Measurements from ENCODE around the gene FREM1.

The FREM1 gene, protein sequence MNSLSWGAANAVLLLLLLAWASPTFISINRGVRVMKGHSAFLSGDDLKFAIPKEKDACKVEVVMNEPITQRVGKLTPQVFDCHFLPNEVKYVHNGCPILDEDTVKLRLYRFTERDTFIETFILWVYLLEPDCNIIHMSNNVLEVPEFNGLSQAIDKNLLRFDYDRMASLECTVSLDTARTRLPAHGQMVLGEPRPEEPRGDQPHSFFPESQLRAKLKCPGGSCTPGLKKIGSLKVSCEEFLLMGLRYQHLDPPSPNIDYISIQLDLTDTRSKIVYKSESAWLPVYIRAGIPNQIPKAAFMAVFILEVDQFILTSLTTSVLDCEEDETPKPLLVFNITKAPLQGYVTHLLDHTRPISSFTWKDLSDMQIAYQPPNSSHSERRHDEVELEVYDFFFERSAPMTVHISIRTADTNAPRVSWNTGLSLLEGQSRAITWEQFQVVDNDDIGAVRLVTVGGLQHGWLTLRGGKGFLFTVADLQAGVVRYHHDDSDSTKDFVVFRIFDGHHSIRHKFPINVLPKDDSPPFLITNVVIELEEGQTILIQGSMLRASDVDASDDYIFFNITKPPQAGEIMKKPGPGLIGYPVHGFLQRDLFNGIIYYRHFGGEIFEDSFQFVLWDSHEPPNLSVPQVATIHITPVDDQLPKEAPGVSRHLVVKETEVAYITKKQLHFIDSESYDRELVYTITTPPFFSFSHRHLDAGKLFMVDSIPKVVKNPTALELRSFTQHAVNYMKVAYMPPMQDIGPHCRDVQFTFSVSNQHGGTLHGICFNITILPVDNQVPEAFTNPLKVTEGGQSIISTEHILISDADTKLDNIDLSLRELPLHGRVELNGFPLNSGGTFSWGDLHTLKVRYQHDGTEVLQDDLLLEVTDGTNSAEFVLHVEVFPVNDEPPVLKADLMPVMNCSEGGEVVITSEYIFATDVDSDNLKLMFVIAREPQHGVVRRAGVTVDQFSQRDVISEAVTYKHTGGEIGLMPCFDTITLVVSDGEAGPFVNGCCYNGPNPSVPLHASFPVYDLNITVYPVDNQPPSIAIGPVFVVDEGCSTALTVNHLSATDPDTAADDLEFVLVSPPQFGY (N-terminal part only)
- total RNA-seq: 0 to 0.11 (median 0) reads per million in 9 experiments

DNA sequence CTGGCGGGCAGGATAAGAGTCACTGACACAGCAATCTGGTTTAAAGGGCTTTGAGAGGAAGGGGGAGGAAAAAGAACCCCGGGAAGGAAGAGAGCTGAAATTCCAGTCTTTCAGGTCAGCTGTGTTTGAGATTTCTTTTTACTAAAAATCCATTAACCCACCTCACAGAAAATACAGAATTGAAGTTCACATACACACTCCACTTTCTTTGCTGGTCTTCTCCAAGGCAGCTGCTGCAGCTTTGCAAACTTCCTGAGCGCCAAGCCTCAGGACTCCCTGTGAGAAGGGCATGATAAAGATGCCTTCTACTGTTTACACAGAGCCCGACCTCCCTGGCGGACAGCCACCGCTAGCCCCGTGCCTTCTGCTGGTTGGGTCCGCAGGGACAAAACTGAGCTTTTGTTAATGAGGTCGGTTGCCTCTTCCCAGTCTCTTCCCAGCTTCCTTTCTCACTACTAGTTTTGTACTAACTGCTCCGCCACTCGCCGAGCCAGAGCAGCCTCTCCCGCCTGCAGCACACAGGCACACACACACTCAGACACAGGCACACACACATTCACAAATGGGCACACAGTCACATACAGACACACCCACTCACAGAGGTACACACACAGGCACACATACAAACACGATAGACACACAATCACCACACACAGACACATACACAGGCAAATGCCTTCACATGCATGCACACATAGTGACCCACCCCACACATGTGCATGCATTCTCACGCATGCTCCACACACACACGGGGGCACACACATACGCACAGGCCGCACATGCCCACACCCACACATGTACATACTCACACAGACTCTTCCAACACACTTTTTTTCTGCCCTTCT is at the start of gene FREM1:
Gene FREM1 (minus strand): TSS at position 468 of the 845 bp plus-strand sequence. CDS start 41,451 bp downstream, outside the sequence.
- Mint-ChIP-seq H3K4me3 (no peak within 1 kb of the TSS), H3K27ac (no peak within 1 kb of the TSS), H3K4me1 (ENCODE audit: low read depth in 2 of 2) (no peaks in the 10 kb centered on the region), H3K9me3 (no peaks in the 10 kb centered on the region), H3K36me3 (ENCODE audit: insufficient read depth) (no peaks in the 10 kb centered on the region), H3K27me3 (no peaks in the 10 kb centered on the region)
- ATAC-seq (replicated peaks) (no peak), DNase-seq (no peak)

GRCh38 chr9:14958989-14959388 is 48.8 kb upstream of the FREM1 start:
- ATAC-seq (replicated peaks) (no peak), DNase-seq (no peak)
- Mint-ChIP-seq H3K4me1 (ENCODE audit: low read depth in 2 of 2) (peaks cover 0 to 2% of the 10 kb centered on the region in 2 donors), H3K27ac (no peak overlapping the region), H3K9me3 (peaks cover 1 to 7% of the 10 kb centered on the region in 2 donors), H3K36me3 (ENCODE audit: insufficient read depth) (no peaks in the 10 kb centered on the region), H3K4me3 (no peak overlapping the region), H3K27me3 (no peaks in the 10 kb centered on the region)

- Mint-ChIP-seq H3K27me3 (no peaks in the 10 kb centered on the region), H3K27ac (no peak overlapping the region), H3K9me3 (peaks cover 1 to 7% of the 10 kb centered on the region in 2 donors), H3K4me3 (no peak overlapping the region), H3K4me1 (ENCODE audit: low read depth in 2 of 2) (peaks cover 0 to 2% of the 10 kb centered on the region in 2 donors), H3K36me3 (ENCODE audit: insufficient read depth) (no peaks in the 10 kb centered on the region)
- ATAC-seq (replicated peaks) (no peak), DNase-seq (no peak)
Observed at GRCh38 chr9:14957109-14957508, 46.9 kb upstream of the FREM1 start.

GRCh38 chr9:14956208-14956607 is 46.0 kb upstream of the FREM1 start:
- DNase-seq: no peak
- no peak overlapping the region for H3K4me3 Mint-ChIP-seq
- no peaks in the 10 kb centered on the region for H3K4me1 Mint-ChIP-seq (ENCODE audit: low read depth in 2 of 2)
- H3K27ac Mint-ChIP-seq: no peak overlapping the region
- no peaks in the 10 kb centered on the region for H3K27me3 Mint-ChIP-seq
- H3K36me3 Mint-ChIP-seq (ENCODE audit: insufficient read depth): no peaks in the 10 kb centered on the region
- ATAC-seq (replicated peaks): no peak
- peaks cover 1 to 7% of the 10 kb centered on the region in 2 donors for H3K9me3 Mint-ChIP-seq

DNA sequence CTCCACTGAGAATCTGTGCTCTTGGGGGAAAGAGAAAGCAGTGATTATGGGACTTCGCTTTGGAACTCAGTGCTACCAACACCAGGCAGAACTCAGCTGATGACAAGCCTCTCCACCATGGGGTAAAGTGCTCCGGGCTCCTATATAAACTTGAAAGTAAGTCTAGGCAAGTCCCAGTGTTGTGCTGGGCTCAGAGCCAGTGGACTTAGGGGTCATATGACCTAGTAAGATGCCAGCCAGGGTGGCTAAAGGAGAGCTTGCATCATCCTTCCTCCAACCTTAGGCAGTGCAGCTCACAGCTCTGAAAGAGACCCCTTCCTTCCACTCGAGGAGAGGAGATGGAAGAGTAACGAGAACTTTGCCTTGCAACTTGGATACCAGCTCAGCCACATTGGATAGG is 35.1 kb upstream of the FREM1 start:
- Mint-ChIP-seq H3K36me3 (ENCODE audit: insufficient read depth) (no peaks in the 10 kb centered on the region), H3K4me1 (ENCODE audit: low read depth in 2 of 2) (no peaks in the 10 kb centered on the region), H3K4me3 (no peak overlapping the region), H3K27ac (no peak overlapping the region), H3K27me3 (no peaks in the 10 kb centered on the region), H3K9me3 (peaks cover 0 to 2% of the 10 kb centered on the region in 2 donors)
- DNase-seq: no peak
- no peak for ATAC-seq (replicated peaks)

- H3K4me1 Mint-ChIP-seq (ENCODE audit: low read depth in 2 of 2): no peaks in the 10 kb centered on the region
- ATAC-seq (replicated peaks): no peak
- no peaks in the 10 kb centered on the region for H3K36me3 Mint-ChIP-seq (ENCODE audit: insufficient read depth)
- H3K27me3 Mint-ChIP-seq: no peaks in the 10 kb centered on the region
- DNase-seq: no peak
- H3K27ac Mint-ChIP-seq: no peak overlapping the region
- H3K4me3 Mint-ChIP-seq: no peak overlapping the region
- peaks cover 0 to 2% of the 10 kb centered on the region in 2 donors for H3K9me3 Mint-ChIP-seq
Observed at GRCh38 chr9:14941501-14942405, 31.5 kb upstream of the FREM1 start.

DNA sequence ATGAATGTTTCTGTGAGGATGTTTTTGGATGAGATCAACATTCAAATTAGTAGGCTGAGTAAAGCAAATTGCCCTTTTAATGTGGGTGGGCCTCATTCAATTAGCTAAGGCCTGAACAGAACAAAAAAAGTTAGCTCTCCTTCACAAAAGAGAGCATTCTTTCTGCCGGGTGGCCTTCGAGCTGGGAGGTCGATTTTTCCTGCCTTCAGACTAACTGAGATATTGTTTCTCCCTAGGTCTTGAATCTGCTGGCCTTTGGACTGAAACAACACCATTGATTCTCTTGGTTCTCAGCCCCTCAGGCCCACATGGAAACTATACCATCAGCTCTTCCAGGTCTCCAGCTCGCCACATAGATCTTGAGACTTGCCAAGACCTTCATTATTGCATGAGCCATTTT is 29.1 kb upstream of the FREM1 start:
- Mint-ChIP-seq H3K27ac (no peak overlapping the region), H3K4me3 (no peak overlapping the region), H3K36me3 (ENCODE audit: insufficient read depth) (no peaks in the 10 kb centered on the region), H3K27me3 (no peaks in the 10 kb centered on the region), H3K4me1 (ENCODE audit: low read depth in 2 of 2) (no peaks in the 10 kb centered on the region), H3K9me3 (no peaks in the 10 kb centered on the region)
- ATAC-seq (replicated peaks): no peak
- DNase-seq: no peak

DNA sequence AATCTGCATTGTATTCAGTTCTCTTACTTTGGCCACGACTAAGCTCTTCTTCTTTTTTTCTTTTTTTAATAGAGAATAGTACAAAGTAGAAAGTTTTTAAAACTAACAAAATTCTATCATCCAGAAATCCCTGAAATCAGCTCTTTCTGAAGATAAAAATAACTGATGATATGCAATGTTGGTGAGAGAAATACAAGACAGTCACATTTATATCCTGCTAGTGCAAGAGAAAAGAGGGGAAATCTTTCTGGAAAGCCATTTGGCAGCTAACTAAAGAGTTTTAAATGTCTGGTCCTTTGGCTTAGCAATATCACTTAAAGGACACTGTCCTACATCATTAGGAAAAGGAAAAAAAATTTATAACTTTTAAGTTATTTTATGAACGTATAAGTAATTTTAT is 27.0 kb upstream of the FREM1 start:
- no peak overlapping the region for H3K27ac Mint-ChIP-seq
- no peak for DNase-seq
- H3K27me3 Mint-ChIP-seq: no peaks in the 10 kb centered on the region
- no peak overlapping the region for H3K4me3 Mint-ChIP-seq
- no peaks in the 10 kb centered on the region for H3K36me3 Mint-ChIP-seq (ENCODE audit: insufficient read depth)
- no peaks in the 10 kb centered on the region for H3K4me1 Mint-ChIP-seq (ENCODE audit: low read depth in 2 of 2)
- ATAC-seq (replicated peaks): no peak
- peaks cover 0 to 3% of the 10 kb centered on the region in 2 donors for H3K9me3 Mint-ChIP-seq

GRCh38 chr9:14936491-14936890 is 26.3 kb upstream of the FREM1 start:
- no peak for ATAC-seq (replicated peaks)
- no peaks in the 10 kb centered on the region for H3K4me1 Mint-ChIP-seq (ENCODE audit: low read depth in 2 of 2)

GRCh38 chr9:14935964-14936363 is 25.7 kb upstream of the FREM1 start:
- Mint-ChIP-seq H3K27ac (no peak overlapping the region), H3K36me3 (ENCODE audit: insufficient read depth) (no peaks in the 10 kb centered on the region), H3K27me3 (no peaks in the 10 kb centered on the region), H3K4me3 (no peak overlapping the region), H3K9me3 (peaks cover 0 to 3% of the 10 kb centered on the region in 2 donors), H3K4me1 (ENCODE audit: low read depth in 2 of 2) (no peaks in the 10 kb centered on the region)
- DNase-seq (no peak), ATAC-seq (replicated peaks) (no peak)

More at GRCh38 chr9:14936491-14936890, 26.3 kb upstream of the FREM1 start:
- Mint-ChIP-seq H3K36me3 (ENCODE audit: insufficient read depth) (no peaks in the 10 kb centered on the region), H3K27ac (no peak overlapping the region), H3K27me3 (no peaks in the 10 kb centered on the region), H3K9me3 (peaks cover 0 to 3% of the 10 kb centered on the region in 2 donors), H3K4me3 (no peak overlapping the region)
- no peak for DNase-seq

DNA sequence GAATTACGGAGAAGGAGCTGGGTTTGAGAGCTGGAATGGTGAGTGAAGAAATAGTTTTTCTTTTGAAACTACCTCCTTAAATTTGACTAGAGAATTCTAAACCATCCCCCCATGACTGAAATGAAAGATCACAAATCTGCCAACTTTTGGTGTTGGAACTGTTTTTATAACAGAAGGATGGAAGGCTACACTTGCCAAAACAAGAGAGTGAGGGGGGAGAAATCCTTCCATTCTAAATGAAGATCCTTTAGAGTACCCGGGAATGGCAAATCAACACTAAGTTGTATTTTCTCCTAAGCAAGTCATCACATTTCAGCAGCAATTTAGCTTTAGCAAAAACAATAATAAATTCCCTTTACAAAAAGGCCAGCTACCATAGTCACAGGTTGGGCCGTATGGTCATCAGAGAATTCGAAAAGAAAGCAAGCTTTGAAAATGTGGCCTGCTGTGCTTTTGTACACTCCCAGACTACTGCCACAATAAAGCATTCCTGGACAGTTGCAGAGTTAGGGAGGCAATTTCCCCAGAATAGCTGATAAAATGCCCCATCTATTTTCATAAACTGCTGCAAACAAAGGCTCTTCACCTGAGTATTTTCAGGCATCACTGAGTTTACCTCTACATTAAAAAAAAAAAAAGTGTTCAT is 25.0 kb upstream of the FREM1 start:
- Mint-ChIP-seq H3K4me3 (no peak overlapping the region), H3K27ac (no peak overlapping the region), H3K9me3 (peaks cover 0 to 3% of the 10 kb centered on the region in 2 donors), H3K27me3 (no peaks in the 10 kb centered on the region), H3K36me3 (ENCODE audit: insufficient read depth) (no peaks in the 10 kb centered on the region), H3K4me1 (ENCODE audit: low read depth in 2 of 2) (no peaks in the 10 kb centered on the region)
- no peak for DNase-seq
- no peak for ATAC-seq (replicated peaks)

GRCh38 chr9:14932641-14933040 is 22.4 kb upstream of the FREM1 start:
- H3K4me3 Mint-ChIP-seq: no peak overlapping the region
- ATAC-seq (replicated peaks) (no peak), DNase-seq (no peak)
- no peak overlapping the region for H3K27ac Mint-ChIP-seq
- no peaks in the 10 kb centered on the region for H3K36me3 Mint-ChIP-seq (ENCODE audit: insufficient read depth)
- peaks cover 0 to 4% of the 10 kb centered on the region in 2 donors for H3K9me3 Mint-ChIP-seq
- no peaks in the 10 kb centered on the region for H3K4me1 Mint-ChIP-seq (ENCODE audit: low read depth in 2 of 2)
- no peaks in the 10 kb centered on the region for H3K27me3 Mint-ChIP-seq

All from effector memory CD8-positive, alpha-beta T cell (primary cell).